CD4-positive, alpha-beta T cell treated with Interleukin-6 at 100 ng/mL for 8 hours (primary cell): Measurements from ENCODE around the gene ING1.
"Not testable (repeated sequence)": the region's sequence is repeated elsewhere in the genome, so short reads cannot be mapped to it uniquely, and the experiment has no call there.

Experiments
- DNase-seq: peaks from one replicate; pipeline ENCODE4 v3.0.0-alpha.2; 2020; ENCODE audit warnings: mixed read lengths, low spot score

ING1 gene, protein sequence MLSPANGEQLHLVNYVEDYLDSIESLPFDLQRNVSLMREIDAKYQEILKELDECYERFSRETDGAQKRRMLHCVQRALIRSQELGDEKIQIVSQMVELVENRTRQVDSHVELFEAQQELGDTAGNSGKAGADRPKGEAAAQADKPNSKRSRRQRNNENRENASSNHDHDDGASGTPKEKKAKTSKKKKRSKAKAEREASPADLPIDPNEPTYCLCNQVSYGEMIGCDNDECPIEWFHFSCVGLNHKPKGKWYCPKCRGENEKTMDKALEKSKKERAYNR

DNA sequence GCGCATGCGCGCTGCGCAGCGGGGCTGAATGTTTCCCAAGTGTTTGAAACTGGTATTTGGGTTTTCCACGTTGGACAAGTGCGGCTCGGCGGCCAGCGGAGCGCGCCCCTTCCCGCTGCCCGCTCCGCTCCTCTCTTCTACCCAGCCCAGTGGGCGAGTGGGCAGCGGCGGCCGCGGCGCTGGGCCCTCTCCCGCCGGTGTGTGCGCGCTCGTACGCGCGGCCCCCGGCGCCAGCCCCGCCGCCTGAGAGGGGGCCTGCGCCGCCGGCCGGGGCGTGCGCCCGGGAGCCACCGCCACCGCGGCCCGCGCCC is at the start of gene ING1:
TSS of gene ING1 (plus strand) at position 59 of the 311 bp plus-strand sequence. CDS start 450 bp downstream, outside the sequence.
- DNase-seq, result no peak

GRCh38 chr13:110664041-110664440 is 49.5 kb upstream of the ING1 start:
- DNase-seq, result no peak

DNA sequence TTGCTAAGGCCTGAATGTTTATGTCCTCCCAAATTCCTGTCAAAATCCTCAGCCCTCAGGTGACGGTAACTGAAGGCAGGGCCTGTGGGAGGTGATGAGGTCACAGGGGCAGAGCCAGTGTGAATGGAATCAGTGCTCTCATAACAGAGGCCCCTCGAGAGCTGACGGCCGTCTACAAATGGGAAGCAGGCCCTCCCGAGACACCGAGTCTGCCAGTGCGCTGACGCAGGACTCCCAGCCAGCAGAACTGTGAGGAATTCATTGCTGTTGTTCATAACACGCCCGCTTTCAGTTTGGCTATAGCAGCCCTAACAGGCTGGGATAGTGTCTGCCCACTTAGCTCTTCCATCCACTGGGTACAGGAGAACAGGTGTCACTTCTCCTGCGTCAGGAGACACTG is 48.8 kb upstream of the ING1 start:
- DNase-seq, result no peak

GRCh38 chr13:110665491-110666254 is 47.8 kb upstream of the ING1 start:
- DNase-seq, result no peak

GRCh38 chr13:110666255-110666533 is 47.3 kb upstream of the ING1 start:
- no peak for DNase-seq

- DNase-seq, result no peak
Measured at GRCh38 chr13:110669036-110669435, 44.5 kb upstream of the ING1 start.

GRCh38 chr13:110669814-110670213 is 43.7 kb upstream of the ING1 start:
- not testable (repeated sequence) for DNase-seq

DNA sequence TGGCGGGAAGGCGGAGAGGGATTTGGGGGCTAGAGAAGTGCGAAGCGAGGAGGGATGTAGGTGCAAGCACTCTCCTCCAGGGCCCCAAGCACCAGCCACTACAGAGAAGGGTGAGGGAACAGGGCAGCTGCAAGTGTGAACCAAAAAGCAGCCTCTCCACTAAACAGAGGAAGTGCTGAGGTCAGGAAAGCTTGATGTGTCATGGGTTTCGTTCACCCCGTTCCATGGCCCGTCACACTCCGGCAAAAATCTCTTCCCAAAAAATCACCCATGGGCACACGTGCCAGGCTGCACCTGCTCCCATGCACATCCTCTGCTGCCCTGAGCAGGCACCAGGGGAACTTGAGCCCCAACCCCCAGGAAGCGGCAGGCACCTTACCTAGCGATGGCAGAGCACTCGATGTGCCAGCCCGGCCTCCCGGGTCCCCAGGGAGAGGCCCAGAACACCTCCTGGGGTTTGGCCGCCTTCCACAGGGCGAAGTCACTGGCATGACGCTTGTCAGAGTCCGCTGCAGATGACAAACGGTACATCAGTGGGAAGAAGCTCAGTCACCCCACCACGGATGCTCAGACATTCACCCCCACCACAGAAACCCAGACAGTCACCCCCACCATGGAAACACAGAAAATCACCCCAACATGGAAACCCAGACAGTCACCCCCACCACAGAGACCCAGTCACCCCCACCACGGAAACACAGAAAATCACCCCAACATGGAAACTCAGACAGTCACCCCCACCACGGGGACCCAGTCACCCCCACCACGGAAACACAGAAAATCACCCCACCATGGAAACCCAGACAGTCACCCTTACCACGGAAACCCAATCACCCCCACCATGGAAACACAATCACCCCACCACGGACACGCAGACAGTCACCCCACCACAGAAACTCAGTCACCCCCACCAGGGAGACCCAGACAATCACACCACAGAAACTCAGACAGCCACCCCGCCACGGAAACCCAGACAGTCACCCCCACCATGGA is 36.6 kb upstream of the ING1 start:
- no peak for DNase-seq

DNA sequence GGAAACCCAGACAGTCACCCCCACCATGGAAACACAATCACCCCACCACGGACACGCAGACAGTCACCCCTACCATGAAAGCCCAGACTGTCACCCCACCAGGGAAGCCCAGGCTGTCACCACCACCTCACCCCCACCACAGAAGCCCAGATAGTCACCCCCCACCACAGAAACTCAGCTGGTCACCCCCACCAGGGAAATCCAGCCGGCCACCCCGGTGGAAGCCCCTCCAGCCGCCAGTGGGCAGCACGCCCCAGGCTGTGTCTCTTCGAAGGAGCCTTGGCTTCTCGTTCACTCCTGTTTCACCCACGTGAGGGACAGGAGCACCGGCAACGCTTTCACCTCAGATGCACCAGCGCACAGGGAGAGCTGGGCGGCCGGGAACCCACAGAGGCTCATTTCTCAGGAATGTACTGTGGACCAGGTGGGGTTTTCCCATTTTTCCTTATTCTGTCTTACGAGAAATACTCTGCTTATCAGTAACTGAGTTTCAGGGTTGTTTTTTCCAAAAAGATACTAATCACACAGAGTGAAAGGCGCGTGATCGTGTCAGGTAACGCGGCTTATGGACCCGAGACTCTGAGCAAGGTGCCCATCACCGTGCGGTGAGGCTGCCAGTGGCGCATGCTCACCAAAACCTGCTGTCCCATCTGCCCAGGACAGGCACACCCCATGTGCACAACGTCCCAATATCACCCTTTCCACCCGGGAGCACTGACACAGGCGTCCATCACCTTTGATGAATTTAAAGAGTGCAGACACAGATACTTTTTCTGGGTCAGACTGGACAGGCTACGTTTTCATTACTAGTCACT is 35.6 kb upstream of the ING1 start:
- no peak for DNase-seq

GRCh38 chr13:110680852-110681251 is 32.6 kb upstream of the ING1 start:
- DNase-seq, result no peak

- no peak for DNase-seq
Measured at GRCh38 chr13:110681868-110682550, 31.5 kb upstream of the ING1 start.

DNA sequence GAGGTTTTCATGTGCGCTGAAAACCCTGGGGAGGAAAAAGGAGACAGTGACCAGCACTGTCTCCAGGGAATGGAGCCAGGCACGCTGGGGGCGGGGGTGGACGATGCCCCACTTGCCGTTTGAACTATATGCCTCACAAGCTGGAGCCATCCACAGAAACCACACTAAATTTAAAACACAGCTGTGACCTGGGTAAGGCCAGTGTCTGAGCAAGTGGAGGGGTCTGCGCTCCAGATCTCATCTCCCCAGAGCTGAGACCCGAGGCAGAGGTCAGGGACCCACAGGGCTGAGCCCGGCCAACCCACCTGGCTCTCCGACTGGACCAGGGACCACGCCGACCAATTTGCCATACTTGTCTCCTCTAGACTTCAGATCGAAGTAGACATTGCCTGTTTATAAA is 30.8 kb upstream of the ING1 start:
- no peak for DNase-seq

DNA sequence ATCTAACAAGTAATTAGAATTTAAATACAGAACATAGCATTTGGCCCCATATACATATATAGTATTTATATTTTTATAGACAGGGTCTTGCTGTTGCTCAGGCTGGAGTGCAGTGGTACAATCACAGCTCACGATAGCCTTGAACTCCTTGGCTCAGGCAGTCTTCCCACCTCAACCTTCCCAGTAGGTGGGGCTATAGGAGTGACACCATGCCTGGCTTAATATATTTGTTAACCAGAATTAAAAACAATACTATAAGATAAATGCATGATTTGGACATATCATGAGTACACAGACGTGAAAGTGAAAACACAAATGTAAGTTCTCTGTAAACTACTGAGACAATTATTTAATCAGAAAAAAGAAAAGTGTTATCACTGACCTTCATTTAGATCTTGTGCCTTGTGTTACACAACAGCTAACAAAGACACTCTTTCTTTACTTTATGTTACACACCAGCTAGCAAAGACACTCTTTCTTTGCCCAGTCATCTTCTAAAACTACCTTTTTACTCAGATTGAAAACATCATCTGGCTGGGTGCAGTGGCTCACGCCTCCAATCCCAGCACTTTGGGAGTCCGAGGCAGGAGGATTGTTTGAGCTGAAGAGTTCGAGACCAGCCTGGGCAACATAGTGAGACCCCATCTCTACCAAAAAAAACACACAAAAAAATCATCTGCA is 30.2 kb upstream of the ING1 start:
- peak; percentile 23 for DNase-seq

GRCh38 chr13:110683921-110684320 is 29.6 kb upstream of the ING1 start:
- DNase-seq, result no peak

- DNase-seq, result no peak
Measured at GRCh38 chr13:110684388-110685056, 29.0 kb upstream of the ING1 start.

DNA sequence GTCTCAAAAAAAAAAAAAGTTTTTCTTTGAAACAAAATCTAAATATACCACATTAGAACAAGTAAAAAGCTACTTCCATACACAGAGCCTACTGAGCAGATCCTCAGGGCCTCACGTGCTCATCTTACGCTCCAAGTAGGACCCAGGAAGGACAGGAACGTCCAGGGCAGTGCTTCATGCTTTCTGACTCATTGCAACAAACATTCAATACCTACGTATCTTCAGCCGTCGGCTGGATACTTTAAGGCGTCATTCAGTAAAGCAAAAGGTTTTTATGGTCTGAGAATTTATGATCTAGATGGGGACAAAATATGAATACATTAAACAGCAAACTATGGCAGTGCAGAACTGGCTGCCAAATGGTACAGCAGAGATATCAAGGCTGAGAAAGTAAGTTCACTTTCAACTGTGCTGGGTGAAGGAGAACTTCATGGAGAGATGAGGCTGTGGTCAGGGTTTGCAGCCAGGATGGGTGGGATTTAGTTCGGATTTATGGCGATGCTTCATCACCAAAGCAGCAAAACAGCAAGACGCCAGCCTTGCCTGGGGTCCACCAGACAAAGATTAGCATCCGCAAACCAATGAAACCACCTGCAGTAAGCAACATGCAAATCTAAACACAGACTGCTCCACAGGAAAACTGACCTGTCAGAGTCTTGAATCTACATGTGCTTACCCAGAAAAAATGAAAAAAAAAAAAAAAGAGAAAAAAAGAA is 28.0 kb upstream of the ING1 start:
- DNase-seq, result no peak

- DNase-seq, result no peak
Measured at GRCh38 chr13:110687736-110688135, 25.8 kb upstream of the ING1 start.

DNA sequence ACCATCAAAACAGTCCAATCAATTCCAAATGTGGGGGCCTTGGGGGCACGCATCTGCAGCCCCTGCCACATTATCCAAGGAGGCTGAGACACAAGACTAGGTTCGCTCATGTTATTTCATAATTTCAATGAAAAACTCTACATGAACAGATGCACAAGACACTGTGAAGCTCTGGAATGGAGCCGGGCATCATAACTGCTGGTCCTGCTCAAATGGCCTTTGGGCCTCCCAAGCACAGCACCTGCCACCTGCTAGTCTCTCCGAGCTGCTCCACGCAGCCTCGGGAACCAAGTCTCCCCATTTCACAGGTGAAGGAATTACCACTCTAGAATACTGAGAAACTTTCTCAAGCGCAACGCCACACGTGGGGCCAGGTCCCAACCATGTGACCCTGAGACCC is 24.5 kb upstream of the ING1 start:
- DNase-seq, result no peak

GRCh38 chr13:110689711-110690110 is 23.8 kb upstream of the ING1 start:
- DNase-seq, result no peak

DNA sequence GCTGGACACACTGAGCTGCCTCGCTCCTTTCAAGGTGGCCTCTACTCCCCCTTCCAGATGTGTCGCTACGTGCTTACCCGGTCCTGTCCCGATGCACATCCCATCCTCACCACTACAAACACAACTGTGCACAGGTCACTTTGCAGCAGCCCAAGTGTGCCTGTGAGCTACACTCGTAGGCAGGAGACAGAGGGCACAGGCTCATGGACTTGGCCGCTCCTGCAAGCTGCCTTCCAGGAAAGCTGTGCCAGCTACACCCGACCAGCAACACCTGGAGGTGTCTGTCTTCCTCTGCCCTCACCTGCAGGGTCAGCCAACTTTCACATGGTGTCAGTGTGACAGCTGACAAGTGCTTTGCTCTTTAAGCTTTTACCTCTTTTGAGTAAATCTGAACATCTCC is 23.0 kb upstream of the ING1 start:
- DNase-seq, result no peak
